Endodermal cell (in vitro differentiated cells): ENCODE results near the gene CXCR4. TPM values are rescaled to one million over a fixed set of nuclear protein-coding genes. Genes with fewer than 3 reads are reported as not detected.

Experiments
- DNase-seq: peaks from one replicate; pipeline ENCODE4 v3.0.0-alpha.2; 2017
- H3K27ac ChIP-seq: 2 replicates; pipeline ENCODE4 v1.5.1; 2013; ENCODE audit warnings: mild to moderate bottlenecking, low read depth, low read length, moderate library complexity
- H3K27me3 ChIP-seq: 2 replicates; pipeline ENCODE4 v1.6.1; 2013; ENCODE audit warnings: mild to moderate bottlenecking, low read length, moderate library complexity; ENCODE audit not compliant: insufficient read depth, control insufficient read depth, poor library complexity, severe bottlenecking
- H3K36me3 ChIP-seq: 2 replicates; pipeline ENCODE4 v1.7.0; 2013; ENCODE audit warnings: mild to moderate bottlenecking, low read length, moderate library complexity; ENCODE audit not compliant: control insufficient read depth, insufficient read depth
- H3K4me1 ChIP-seq: one replicate; pipeline ENCODE4 v1.7.0; 2013; ENCODE audit warnings: low read length; ENCODE audit not compliant: control insufficient read depth, insufficient read depth
- H3K4me3 ChIP-seq: 2 replicates; pipeline ENCODE4 v1.5.1; 2013; ENCODE audit warnings: mild to moderate bottlenecking, low read length, moderate library complexity
- H3K9ac ChIP-seq: 2 replicates; pipeline ENCODE4 v1.6.1; 2013; ENCODE audit warnings: mild to moderate bottlenecking, low read length, moderate library complexity; ENCODE audit not compliant: poor library complexity, severe bottlenecking; ENCODE audit errors: extremely low read depth
- H3K9me3 ChIP-seq: 2 replicates; pipeline ENCODE4 v1.6.1; 2013; ENCODE audit warnings: mild to moderate bottlenecking, low read length, moderate library complexity; ENCODE audit not compliant: control insufficient read depth
- H3K27ac Mint-ChIP-seq: 2 replicates; pipeline ENCODE4 v1.8.0; 2020; ENCODE audit warnings: mixed read lengths
- H3K27me3 Mint-ChIP-seq: 2 replicates; pipeline ENCODE4 v1.8.0; 2021; ENCODE audit warnings: mild to moderate bottlenecking, mixed read lengths; ENCODE audit not compliant: insufficient read depth
- H3K36me3 Mint-ChIP-seq: 2 replicates; pipeline ENCODE4 v1.8.0; 2020; ENCODE audit warnings: low read depth, mixed read lengths
- H3K4me1 Mint-ChIP-seq: 2 replicates; pipeline ENCODE4 v1.8.0; 2020; ENCODE audit warnings: mixed read lengths
- H3K4me3 Mint-ChIP-seq: 2 replicates; pipeline ENCODE4 v1.8.0; 2020; ENCODE audit warnings: mild to moderate bottlenecking, moderate library complexity, mixed read lengths
- H3K9me3 Mint-ChIP-seq: 2 replicates; pipeline ENCODE4 v1.8.0; 2020; ENCODE audit warnings: mild to moderate bottlenecking, mixed read lengths
- WGBS, 2 experiments: methylation state at CpG; one replicate each; pipeline versions ENCODE4 v1.1.5 to v1.1.7; 2013; ENCODE audit warnings: missing lambda C conversion rate in 2 of 2, mixed read lengths in 1 of 2; ENCODE audit not compliant: insufficient coverage in 1 of 2, insufficient read length in 1 of 2; 5-methylcytosine and 5-hydroxymethylcytosine counted together
- total RNA-seq, 2 donors: library from RNA; stranded (reverse); fragmentation: NEBNext Ultra II Directional in 1 of 2; extraction: Animal tissue kit (Norgen Biotek cat#: 25700) in 1 of 2; gene quantifications; 2 replicates in 1 of 2; 3 replicates in 1 of 2; pipeline ENCODE4 v1.2.1, GENCODE V29; 2021
- TF ChIP-seq, protein P1 (sequence below): fragments of 200-600 bp; sonication (generic); conservative IDR thresholded peaks from 2 replicates; pipeline ENCODE4 v1.5.0; 2021; ENCODE audit warnings: antibody characterized with exemption, mild to moderate bottlenecking

CXCR4 gene
- total RNA-seq, 2 donors from 2014 or later, result 287 to 454 TPM

DNA sequence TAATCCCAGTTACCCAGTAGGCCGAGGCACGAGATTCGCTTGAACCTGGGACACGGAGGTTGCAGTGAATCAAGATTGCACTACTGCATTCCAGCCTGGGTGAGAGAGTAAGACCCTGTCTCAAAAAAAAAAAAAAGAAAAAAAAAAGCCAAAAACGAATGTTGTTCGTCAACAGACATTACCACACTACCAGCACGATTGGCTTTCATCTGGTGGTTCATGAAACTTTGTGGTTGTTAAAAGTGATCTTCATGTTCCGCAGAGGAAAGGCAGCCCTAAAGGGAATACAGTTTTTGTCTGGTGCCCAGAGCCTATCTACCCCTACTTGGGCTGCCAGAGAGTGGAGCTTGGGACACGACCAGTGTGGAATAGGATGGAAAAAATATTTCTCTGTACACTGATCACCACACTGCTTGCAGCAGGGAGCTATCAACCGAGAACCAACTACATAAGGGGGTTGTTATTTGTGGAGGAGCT is 13.6 kb upstream of the CXCR4 start:
- Histone ChIP-seq H3K9ac (no peak overlapping the region), H3K27ac (no peak overlapping the region), H3K4me1 (peaks cover 20% of the 10 kb centered on the region), H3K4me3 (no peak overlapping the region), H3K36me3 (no peaks in the 10 kb centered on the region), H3K27me3 (no peaks in the 10 kb centered on the region), H3K9me3 (no peaks in the 10 kb centered on the region)
- TF ChIP-seq, protein P1, sequence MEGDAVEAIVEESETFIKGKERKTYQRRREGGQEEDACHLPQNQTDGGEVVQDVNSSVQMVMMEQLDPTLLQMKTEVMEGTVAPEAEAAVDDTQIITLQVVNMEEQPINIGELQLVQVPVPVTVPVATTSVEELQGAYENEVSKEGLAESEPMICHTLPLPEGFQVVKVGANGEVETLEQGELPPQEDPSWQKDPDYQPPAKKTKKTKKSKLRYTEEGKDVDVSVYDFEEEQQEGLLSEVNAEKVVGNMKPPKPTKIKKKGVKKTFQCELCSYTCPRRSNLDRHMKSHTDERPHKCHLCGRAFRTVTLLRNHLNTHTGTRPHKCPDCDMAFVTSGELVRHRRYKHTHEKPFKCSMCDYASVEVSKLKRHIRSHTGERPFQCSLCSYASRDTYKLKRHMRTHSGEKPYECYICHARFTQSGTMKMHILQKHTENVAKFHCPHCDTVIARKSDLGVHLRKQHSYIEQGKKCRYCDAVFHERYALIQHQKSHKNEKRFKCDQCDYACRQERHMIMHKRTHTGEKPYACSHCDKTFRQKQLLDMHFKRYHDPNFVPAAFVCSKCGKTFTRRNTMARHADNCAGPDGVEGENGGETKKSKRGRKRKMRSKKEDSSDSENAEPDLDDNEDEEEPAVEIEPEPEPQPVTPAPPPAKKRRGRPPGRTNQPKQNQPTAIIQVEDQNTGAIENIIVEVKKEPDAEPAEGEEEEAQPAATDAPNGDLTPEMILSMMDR, result no peak
- DNase-seq, result no peak
- peaks cover 73% of the 10 kb centered on the region for H3K4me1 Mint-ChIP-seq
- no peaks in the 10 kb centered on the region for H3K27me3 Mint-ChIP-seq
- no peak overlapping the region for H3K27ac Mint-ChIP-seq
- no peaks in the 10 kb centered on the region for H3K36me3 Mint-ChIP-seq
- H3K9me3 Mint-ChIP-seq, result no peaks in the 10 kb centered on the region
- 97 to 99% methylated on average over 4 to 10 of the region's 10 CpGs for whole genome bisulfite sequencing, 2 experiments
- no peak overlapping the region for H3K4me3 Mint-ChIP-seq

DNA sequence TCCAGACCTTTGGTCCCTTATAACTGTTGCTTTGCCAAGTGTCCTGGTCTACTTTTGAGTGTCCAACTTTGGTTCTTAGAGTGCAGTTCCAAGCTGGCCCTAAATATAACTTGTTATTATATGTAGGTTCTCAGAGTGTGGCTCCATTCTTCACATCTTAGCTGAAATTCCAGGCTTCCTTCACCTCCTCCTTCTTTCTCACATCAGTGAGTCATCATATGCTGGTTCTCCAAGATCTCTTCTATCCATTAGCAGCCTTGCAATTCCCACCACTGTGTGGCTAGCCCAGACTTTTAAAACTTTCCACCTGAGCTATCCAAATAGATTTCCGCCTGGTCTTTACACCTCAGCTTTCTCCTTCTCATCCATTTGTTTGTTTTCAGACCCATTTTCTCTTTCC is 12.6 kb upstream of the CXCR4 start:
- Histone ChIP-seq H3K9ac (no peak overlapping the region), H3K27ac (no peak overlapping the region), H3K9me3 (no peaks in the 10 kb centered on the region), H3K27me3 (no peaks in the 10 kb centered on the region), H3K4me1 (peaks cover 25% of the 10 kb centered on the region), H3K36me3 (no peaks in the 10 kb centered on the region), H3K4me3 (no peak overlapping the region)
- Mint-ChIP-seq H3K27me3 (no peaks in the 10 kb centered on the region), H3K9me3 (no peaks in the 10 kb centered on the region), H3K4me3 (no peak overlapping the region), H3K4me1 (peaks cover 73% of the 10 kb centered on the region), H3K36me3 (no peaks in the 10 kb centered on the region), H3K27ac (no peak overlapping the region)
- no peak for DNase-seq
- 88 to 100% methylated on average over 1 of the region's 1 CpG for WGBS, 2 experiments
- TF ChIP-seq, protein P1, result no peak

DNA sequence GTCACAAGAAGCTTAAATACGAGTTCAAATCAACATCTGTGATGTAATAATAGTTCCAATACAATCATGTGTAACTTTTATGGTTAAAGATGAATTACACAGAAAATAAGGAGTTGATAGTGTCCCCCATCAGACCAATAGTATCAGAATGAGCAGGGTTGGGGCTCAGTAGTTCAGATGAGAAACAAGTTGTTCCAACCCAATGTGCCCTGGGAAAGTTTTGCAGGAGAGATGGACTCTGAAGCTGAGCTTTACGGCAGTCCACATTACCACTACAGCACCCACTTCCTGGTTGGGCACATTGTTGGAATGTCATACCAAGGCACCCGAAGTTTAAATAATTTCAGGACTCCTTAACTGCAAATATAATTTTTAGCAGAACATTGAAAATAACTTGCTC is 12.1 kb upstream of the CXCR4 start:
- WGBS, 2 experiments, result 90 to 100% methylated on average over 1 to 3 of the region's 3 CpGs
- H3K27ac Mint-ChIP-seq, result peak overlapping the region; percentile 37
- no peak overlapping the region for H3K27ac ChIP-seq
- no peaks in the 10 kb centered on the region for H3K9me3 Mint-ChIP-seq
- H3K27me3 ChIP-seq, result no peaks in the 10 kb centered on the region
- TF ChIP-seq, protein P1, result no peak
- no peak overlapping the region for H3K4me3 Mint-ChIP-seq
- no peak overlapping the region for H3K4me3 ChIP-seq
- no peaks in the 10 kb centered on the region for H3K36me3 ChIP-seq
- no peaks in the 10 kb centered on the region for H3K27me3 Mint-ChIP-seq
- H3K9me3 ChIP-seq, result no peaks in the 10 kb centered on the region
- H3K4me1 ChIP-seq, result peaks cover 29% of the 10 kb centered on the region
- no peaks in the 10 kb centered on the region for H3K36me3 Mint-ChIP-seq
- H3K4me1 Mint-ChIP-seq, result peaks cover 77% of the 10 kb centered on the region
- DNase-seq, result no peak
- no peak overlapping the region for H3K9ac ChIP-seq
